Measurements from ENCODE around the gene MADCAM1. TPM values are rescaled to one million over a fixed set of nuclear protein-coding genes. Genes with fewer than 3 reads are reported as not detected.
A peak's percentile ranks its signal among the peaks of the same experiment; 100 is the strongest.

Gene MADCAM1
- total RNA-seq, 1 donor from 2014 or later: 1.2 TPM

GRCh38 chr19:506404-507285, 10.4 kb downstream of the MADCAM1 start:
- FAIRE-seq: peak; percentile 97
- DNase-seq (ENCODE audit: low spot score in 2 of 2): peak; percentile 97 to 98

GRCh38 chr19:507286-508203, 11.3 kb downstream of the MADCAM1 start, which contains the start of gene TPGS1:
TSS of gene TPGS1 (plus strand) at chr19:507497. CDS start at chr19:507507, 10 bp downstream.
- peak; percentile 87 to 92 for DNase-seq (ENCODE audit: low spot score in 2 of 2)
- no peak for FAIRE-seq

- DNase-seq (ENCODE audit: low spot score in 2 of 2) (no peak), FAIRE-seq (no peak)
Measured at GRCh38 chr19:508204-509150, 12.2 kb downstream of the MADCAM1 start.

GRCh38 chr19:510606-511100, 14.4 kb downstream of the MADCAM1 start:
- no peak for FAIRE-seq
- DNase-seq (ENCODE audit: low spot score in 2 of 2): peak; percentile 68 to 78

- DNase-seq (ENCODE audit: low spot score in 2 of 2): peak in 1 of 2 donors; percentile 56
- FAIRE-seq: no peak
Measured at GRCh38 chr19:511101-511851, 15.0 kb downstream of the MADCAM1 start.

- DNase-seq (ENCODE audit: low spot score in 2 of 2): no peak
- FAIRE-seq: no peak
Measured at GRCh38 chr19:512547-513365, 16.5 kb downstream of the MADCAM1 start.

GRCh38 chr19:513368-514165, 17.3 kb downstream of the MADCAM1 start:
- DNase-seq (ENCODE audit: low spot score in 2 of 2) (no peak), FAIRE-seq (no peak)

- FAIRE-seq (no peak), DNase-seq (ENCODE audit: low spot score in 2 of 2) (no peak)
Measured at GRCh38 chr19:514166-514663, 17.9 kb downstream of the MADCAM1 start.

GRCh38 chr19:517721-518597, 21.7 kb downstream of the MADCAM1 start:
- DNase-seq (ENCODE audit: low spot score in 2 of 2): no peak

GRCh38 chr19:518598-519231, 22.4 kb downstream of the MADCAM1 start:
- DNase-seq (ENCODE audit: low spot score in 2 of 2): no peak
- FAIRE-seq: no peak

More at GRCh38 chr19:517721-518597, 21.7 kb downstream of the MADCAM1 start:
- FAIRE-seq: no peak

GRCh38 chr19:519449-519865, 23.2 kb downstream of the MADCAM1 start:
- FAIRE-seq (no peak), DNase-seq (ENCODE audit: low spot score in 2 of 2) (no peak)

- no peak for FAIRE-seq
- DNase-seq (ENCODE audit: low spot score in 2 of 2): no peak
Measured at GRCh38 chr19:522726-523125, 26.4 kb downstream of the MADCAM1 start.

GRCh38 chr19:524062-524674, 27.9 kb downstream of the MADCAM1 start:
- no peak for FAIRE-seq
- no peak for DNase-seq (ENCODE audit: low spot score in 2 of 2)

- FAIRE-seq (no peak), DNase-seq (ENCODE audit: low spot score in 2 of 2) (no peak)
Measured at GRCh38 chr19:525029-525428, 28.7 kb downstream of the MADCAM1 start.

- DNase-seq (ENCODE audit: low spot score in 2 of 2) (no peak), FAIRE-seq (no peak)
Measured at GRCh38 chr19:525857-526419, 29.7 kb downstream of the MADCAM1 start.
